Testis (tissue), 2 donors: Measurements from ENCODE around the gene KCNQ1OT1.
"Not testable (repeated sequence)": the region's sequence is repeated elsewhere in the genome, so short reads cannot be mapped to it uniquely, and the experiment has no call there.

Experiments
- CTCF ChIP-seq, 3 experiments: fragments of 450-650 bp in 2 of 3; fragments of 200-600 bp in 1 of 3; sonication (generic) in 1 of 3; IDR thresholded peaks; one replicate each; pipeline ENCODE4 v1.5.1; 2016 to 2019; ENCODE audit warnings: antibody characterized with exemption in 3 of 3, mild to moderate bottlenecking in 2 of 3, moderate library complexity in 1 of 3
- POLR2A ChIP-seq: fragments of 450-650 bp; IDR thresholded peaks from one replicate; pipeline ENCODE4 v1.6.1; 2017; ENCODE audit warnings: antibody characterized with exemption, mild to moderate bottlenecking, moderate library complexity

- not testable (repeated sequence) for TF ChIP-seq CTCF (IDR thresholded peaks at IDR 0.05); POLR2A
These were observed 60.0 kb downstream of the KCNQ1OT1 start for GRCh38 chr11:2639763-2640162.
